ENCODE measurements around the gene LRRC59. TPM values are rescaled to one million over a fixed set of nuclear protein-coding genes. Genes with fewer than 3 reads are reported as not detected.
"Not testable (repeated sequence)": the region's sequence is repeated elsewhere in the genome, so short reads cannot be mapped to it uniquely, and the experiment has no call there.

Gene LRRC59
- 56.8 TPM for total RNA-seq (ENCODE audit: insufficient read depth, low replicate concordance)

DNA sequence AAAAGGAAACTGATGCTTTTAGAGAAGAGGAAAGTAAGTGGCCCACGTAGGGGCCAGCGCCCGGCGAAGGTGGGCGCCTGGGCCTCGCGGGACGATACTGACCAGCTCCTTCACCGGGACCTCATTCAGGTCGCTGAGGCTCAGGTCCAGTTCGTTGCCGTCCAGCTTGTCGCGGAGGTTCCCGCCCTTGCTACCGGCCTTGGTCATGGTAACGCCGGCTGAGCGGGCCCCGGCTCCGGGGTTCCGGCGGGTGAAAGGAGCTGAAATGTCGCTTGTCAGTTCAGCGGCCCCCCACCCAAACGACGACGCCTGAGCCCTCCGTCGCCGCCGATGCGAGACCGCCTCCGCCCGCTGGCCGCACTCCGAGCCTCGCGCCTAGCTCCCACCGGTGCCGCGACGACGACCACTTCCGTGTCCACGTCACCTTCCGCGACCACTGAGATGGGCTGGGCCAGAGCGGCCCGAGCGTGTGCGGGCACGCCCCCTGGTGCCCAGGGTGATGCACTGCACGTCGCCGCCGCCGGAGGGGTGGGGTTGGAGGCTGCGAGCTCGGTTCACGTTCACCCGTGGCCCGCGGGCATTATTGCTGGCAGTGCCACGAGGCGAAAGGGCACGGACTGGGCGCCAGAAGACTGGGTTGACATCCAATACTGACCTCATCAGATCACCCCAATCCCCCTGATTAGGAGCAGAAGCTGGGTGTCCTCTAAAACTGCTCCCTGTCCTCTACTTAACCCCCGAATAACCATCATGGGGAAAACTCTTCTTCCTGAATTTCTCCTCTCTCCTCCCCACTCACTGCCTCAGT lies at the start of gene LRRC59:
TSS of gene LRRC59 (minus strand) at position 413 of the 808 bp plus-strand sequence. CDS start at position 207, 206 bp downstream.
- peak; percentile 87 for DNase-seq (ENCODE audit: low spot score)

DNA sequence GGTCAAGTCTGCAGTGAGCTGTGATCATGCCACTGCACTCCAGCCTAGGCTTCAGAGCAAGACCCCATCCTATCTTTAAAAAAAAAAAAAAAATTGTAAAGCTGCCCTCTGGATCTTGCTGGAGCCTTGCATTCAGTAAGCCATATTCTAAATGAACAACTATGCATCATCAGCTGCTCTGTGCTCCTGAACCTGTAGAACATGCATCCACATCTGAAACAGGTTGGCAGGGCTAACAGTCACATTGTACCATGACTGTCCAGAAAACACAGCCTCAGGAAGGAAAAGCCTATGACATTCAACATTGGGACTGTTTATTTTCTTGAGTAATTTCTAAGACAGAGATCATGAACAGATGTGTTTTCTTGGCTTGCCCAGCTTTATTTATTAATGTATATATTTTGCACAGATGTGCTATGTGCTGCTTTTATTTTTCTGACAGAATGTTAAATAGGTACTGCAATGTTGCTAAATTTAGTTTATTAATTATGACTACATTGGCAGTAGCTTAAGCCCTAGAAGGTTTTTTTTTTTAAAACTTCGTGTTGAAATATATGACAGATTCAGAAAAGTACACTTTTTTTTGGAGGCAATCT lies 48.5 kb upstream of the LRRC59 start:
- DNase-seq (ENCODE audit: low spot score) = no peak

DNA sequence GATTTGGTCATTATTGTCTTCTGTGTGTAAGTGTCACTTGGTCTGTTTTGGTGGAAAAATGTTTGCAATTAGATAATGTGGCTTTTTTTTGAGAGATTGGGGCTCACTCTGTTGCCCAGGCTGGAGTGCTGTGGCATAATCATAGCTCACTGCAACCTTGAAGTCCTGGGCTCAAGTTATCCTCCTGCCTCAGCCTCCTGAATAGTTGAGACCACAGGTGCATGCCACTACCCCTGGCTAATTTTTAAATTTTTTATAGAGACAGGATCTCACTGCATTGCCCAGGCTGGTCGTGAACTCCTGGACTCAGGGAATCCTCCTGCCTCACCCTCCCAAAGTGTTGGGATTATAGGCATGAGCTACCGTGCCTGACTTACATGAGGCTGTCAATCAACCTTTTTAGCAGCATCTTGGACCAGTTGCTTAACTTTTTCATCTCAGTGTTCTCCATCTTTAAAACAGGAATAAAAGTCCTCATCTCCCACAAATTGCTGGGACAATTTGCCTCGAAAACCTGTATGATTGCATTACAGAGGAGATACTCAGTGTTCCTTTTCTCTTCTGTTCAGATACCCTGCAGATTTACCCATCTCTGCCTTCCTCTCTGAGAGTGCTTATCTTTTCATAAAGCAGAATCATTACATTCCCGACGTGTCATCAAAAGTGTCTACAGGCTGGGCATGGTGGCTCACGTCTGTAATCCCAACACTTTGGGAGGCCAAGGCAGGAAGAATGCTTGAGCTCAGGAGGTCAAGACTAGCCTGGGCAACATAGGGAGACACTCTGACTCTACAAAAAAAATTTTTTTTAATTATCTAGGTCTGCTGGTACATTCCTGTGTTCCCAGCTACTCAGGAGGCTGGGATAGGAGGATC lies 47.8 kb upstream of the LRRC59 start:
- no peak for DNase-seq (ENCODE audit: low spot score)

DNA sequence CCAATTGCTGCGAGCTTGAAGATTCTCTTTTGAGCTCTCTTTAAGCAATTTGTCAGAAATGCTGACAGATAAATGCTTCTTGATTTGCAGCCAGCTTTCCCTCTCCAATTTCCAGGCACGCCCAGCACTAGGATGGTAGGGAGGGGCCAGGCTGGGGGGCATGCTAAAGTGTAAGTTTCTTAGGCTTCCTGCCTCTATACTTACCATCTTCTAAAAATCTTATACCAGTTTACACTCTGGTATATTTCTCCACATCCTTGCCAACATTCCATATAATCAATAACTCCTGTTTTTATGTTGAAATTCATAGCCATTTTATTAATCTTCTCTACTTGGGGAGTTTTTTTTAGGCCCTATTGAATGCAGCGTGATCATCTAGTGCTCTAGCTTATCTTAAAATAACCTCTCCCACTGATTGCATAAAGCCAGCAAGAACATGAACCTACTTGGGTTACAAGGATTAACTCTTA lies 46.2 kb upstream of the LRRC59 start:
- DNase-seq (ENCODE audit: low spot score) = peak; percentile 87

DNA sequence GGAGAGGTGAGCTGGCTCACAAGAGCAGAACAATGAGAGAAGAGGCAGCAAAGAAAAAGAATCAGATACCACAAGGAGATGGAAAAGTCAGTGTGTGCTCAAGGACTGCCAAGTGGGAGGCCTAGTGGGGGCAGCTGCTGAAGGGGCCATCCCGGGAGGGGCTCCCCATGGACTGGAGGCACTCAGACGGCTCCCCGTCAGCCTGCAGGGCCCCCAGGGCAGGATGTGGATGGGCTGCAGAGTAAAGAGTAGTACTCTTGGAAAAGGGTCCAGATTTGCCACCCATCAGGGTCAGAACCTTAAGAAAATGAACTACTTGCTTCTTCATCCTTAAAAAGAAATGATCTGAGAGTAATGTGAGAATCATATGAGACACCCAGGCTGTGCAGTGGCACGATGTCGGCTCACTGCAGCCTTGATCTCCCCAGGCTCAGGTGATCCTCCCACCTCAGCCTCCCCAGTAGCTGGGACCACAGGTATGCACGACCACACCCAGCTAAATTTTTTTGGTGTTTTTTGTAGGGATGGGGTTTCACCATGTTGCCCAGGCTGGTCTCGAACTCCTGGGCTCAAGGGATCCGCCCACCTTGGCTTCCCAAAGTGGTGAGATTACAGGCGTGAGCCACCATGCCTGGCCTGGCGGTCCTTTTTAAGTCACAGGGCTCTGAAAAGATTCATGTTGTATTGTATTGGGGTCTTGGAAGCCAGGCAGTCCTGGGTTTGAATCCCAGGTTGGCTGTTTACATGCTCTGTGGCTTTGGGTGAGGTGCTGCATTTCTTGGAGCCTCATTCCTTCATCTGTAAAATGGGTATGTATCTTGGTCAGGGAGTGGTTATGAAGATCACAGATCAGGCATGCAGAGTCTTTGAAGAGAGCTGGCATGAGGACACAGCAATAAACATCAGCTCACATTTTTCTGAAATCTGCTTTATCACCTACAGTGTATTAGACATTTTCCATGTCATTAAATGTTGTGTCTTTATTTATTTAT lies 43.8 kb upstream of the LRRC59 start:
- no peak for DNase-seq (ENCODE audit: low spot score)

- no peak for DNase-seq (ENCODE audit: low spot score)
Observed at GRCh38 chr17:50440172-50440837, 43.0 kb upstream of the LRRC59 start.

DNA sequence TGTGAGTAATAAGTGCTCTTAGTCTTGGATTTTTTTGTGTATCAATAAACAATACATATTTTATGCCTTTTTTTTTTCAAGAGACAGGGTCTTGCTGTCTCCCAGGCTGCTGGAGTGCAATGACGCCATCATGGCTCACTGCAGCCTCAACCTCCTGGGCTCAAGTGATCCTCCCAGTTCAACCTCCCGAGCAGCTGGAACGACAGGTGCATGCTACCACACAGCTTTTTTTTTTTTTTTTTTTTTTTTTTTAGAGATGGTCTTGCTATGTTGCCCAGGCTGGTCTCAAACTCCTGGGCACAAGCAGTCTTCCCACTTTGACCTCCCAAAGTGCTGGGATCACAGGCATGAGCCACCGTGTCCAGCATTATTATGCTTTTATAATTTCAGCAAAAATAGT lies 41.7 kb upstream of the LRRC59 start:
- DNase-seq (ENCODE audit: low spot score) = no peak

DNA sequence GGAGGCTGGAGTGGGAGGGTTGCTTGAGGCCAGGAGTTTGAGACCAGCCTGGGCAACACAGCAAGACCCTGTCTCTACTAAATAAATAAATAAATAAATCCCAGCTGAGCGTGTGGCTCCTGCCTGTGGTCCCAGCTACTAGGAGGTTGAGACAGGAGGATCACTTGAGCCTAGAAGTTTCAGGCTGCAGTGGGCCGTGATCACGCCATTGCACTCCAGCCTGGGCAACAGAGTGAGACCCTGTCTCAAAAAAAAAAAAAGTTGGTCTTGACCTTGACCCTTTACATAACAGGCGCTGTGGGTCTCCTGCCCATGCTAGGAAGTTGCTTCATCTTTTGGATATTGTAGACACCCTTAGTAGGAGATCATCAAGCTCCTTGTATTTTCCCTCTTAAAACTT lies 40.1 kb upstream of the LRRC59 start:
- DNase-seq (ENCODE audit: low spot score) = no peak

DNA sequence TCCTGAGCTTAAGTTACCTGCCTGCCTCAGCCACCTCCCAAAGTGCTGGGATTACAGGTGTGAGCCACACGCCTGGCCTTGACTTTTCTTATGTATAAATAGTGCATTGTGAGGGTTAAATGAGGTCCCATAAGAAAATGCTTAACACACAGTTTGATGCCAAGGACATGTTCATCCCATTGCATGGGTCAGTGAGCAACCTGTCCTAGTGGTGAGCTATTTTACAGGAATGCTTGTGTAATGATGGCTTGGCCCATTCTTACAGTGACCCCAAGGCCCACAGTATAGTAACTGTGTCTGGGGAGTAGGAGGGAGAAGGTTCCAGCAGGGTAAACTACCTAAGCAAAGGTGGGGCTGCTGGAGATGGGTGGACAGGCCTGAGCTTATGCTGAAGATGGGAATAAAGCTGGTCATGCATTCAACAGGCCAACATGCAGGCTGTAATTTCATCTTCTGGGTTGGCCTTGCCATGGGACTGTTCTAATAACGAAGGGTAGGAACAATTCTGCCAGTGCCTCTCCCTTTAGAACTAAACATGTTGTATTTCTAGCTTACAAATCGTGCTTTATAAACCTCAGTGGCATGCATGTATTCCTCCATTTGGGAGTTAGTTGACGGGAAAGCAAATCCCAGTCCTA lies 34.9 kb upstream of the LRRC59 start:
- no peak for DNase-seq (ENCODE audit: low spot score)

GRCh38 chr17:50430821-50431618 lies 33.7 kb upstream of the LRRC59 start:
- DNase-seq (ENCODE audit: low spot score) = no peak

DNA sequence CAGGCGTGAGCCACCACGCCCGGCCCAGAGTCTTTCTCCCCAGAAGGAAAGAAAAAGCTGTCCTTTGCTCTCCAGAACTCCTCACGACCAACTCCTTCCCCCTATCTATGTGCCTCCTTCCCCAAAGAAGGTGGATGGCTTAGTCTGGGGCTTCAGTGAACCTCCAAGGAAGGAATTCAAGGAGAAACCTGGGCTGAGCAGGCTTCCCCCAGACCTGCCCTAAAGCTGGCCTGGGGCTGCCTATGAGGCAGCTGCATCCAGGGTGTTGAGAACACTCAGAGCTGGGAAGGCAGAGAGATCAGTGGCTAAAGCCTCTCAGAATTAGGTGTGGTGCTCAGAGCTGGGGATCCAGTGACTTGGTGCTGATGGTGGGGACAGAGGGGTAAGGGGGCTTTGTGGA lies 32.5 kb upstream of the LRRC59 start:
- DNase-seq (ENCODE audit: low spot score) = no peak

DNA sequence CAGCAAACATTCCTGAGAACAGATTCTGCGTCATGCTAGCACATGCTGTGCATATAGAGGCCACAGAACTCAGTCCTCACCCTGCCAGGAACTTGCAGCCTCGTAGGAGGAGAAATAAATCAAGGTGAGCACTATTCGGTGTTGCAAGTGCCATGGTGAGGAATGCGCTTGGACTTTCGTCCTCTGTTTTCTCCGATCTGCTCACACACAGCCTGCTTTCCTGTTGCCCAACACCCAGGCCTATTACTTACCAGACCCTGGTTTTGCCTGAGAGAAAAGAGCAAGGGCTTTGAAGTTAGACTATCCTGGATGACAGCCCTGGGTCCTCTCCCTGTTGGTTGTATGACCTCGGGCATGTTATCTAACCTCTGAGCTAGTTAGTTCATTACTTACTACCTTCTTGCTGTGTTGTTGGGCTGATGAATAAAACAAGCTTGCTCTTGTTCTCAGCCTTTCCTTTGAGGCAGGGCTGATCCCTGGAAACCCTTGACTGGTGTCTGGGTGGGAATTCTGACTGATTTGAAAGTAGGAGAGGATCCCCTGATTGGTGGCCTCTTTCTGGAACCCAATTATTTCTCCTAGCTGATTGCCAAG lies 31.6 kb upstream of the LRRC59 start:
- DNase-seq (ENCODE audit: low spot score) = peak; percentile 80

DNA sequence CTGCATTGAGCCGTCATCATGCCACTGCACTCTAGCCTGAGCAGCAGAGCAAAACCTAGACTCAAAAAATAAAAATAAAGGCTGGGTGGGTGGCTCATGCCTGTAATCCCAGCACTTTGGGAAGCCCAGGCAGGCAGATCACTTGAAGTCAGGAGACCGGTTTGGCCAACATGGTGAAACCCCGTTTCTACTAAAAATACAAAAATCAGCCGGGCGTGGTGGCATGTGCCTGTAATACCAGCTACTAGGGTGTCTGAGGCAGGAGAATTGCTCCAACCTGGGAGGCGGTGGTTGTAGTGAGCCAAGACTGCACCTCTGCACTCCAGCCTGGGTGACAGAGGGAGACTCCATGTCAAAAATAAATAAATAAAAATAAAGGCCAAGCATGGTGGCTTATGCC lies 30.8 kb upstream of the LRRC59 start:
- DNase-seq (ENCODE audit: low spot score) = not testable (repeated sequence)

GRCh38 chr17:50426814-50427787 lies 29.8 kb upstream of the LRRC59 start:
- peak; percentile 52 for DNase-seq (ENCODE audit: low spot score)

DNA sequence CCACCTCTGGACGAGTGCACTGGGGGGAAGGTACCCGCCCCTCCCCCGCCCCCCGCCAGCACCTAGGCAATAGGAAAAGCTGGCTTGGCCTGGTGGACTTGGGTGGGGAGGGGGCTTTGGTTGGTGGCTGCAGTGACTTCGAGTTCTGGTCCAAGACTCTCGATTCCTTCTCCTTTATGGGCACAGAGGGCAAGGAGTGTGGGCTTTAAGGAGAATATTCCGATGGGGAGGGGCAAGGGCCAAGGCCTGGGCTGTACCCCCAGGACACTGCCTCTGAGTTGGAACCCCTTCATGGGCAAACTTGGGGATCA lies 29.1 kb upstream of the LRRC59 start:
- DNase-seq (ENCODE audit: low spot score) = no peak

DNA sequence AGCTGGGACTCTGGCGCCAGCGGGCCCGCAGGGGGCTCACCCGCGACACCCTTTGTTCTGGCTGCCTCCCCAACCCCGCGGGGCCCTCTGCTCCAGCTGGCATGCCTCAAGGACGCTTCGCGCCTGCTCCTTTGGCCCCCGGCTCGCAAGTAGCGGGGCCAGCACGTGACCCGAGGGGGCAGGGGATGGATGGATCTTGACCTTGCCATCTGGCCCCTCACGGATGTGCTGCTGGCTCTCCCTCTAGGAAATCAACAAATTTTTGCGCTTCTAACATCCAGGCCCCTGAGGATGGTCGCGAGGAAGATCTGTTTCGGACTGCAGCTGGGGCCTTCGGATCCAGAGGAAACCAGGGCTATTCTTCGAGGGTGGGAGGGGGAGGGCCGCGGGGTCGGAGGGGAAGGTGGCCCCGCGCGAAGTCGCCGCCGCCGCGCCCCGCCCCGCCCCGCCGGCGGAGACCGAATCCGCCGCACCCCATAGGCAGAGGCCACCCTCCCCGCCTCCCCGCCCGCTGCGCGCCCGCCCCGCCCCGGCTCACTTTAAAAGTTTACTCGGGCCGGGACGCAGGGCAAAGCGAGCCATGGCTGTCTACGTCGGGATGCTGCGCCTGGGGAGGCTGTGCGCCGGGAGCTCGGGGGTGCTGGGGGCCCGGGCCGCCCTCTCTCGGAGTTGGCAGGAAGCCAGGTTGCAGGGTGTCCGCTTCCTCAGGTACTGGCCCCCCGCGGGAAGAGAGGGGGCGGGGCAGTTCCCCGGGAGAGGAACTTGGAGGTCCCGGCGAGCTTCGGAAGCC lies 28.6 kb upstream of the LRRC59 start, which contains the start of gene ACSF2:
TSS of gene ACSF2 (plus strand) at position 537 of the 790 bp plus-strand sequence. CDS start at position 581, 44 bp downstream.
- DNase-seq (ENCODE audit: low spot score) = peak; percentile 74
